WTC11 (cell line): ENCODE results near the gene LRRC63. TPM values are rescaled to one million over a fixed set of nuclear protein-coding genes. Genes with fewer than 3 reads are reported as not detected.

Experiments used
- ATAC-seq: fragments of 200-7000 bp; cut with Tn5 transposase; 2 replicates; pipeline ENCODE4 v1.10.0; 2021; ENCODE audit warnings: mild to moderate bottlenecking, moderate library complexity
- CTCF ChIA-PET: fragments of 300-600 bp; sonication (Branson Sonifier 250); formaldehyde crosslinking; loops from one replicate; lab custom pipeline; 2021; ENCODE audit warnings: antibody characterized with exemption; lab: Charles Lee
- POLR2A ChIA-PET: fragments of 350-600 bp; sonication (Branson Sonifier 250); formaldehyde crosslinking; loops from one replicate; lab custom pipeline; 2021; ENCODE audit warnings: antibody characterized with exemption; lab: Charles Lee
- DNase-seq: peaks from one replicate; pipeline ENCODE4 v3.0.0; 2021; ENCODE audit warnings: low spot score
- H3K27ac Mint-ChIP-seq: 2 replicates; pipeline ENCODE4 v1.8.0; 2021; ENCODE audit warnings: mixed read lengths
- H3K27me3 Mint-ChIP-seq: 2 replicates; pipeline ENCODE4 v1.8.0; 2021; ENCODE audit warnings: low read depth, mild to moderate bottlenecking, moderate library complexity, mixed read lengths
- H3K36me3 Mint-ChIP-seq: 2 replicates; pipeline ENCODE4 v1.8.0; 2021; ENCODE audit warnings: mixed read lengths
- H3K4me1 Mint-ChIP-seq: 2 replicates; pipeline ENCODE4 v1.8.0; 2022; ENCODE audit warnings: mixed read lengths
- H3K4me3 Mint-ChIP-seq: 2 replicates; pipeline ENCODE4 v1.8.0; 2021; ENCODE audit warnings: mild to moderate bottlenecking, moderate library complexity, mixed read lengths
- H3K9me3 Mint-ChIP-seq: 2 replicates; pipeline ENCODE4 v1.8.0; 2021; ENCODE audit warnings: mixed read lengths
- AR ChIP-seq: fragments of 250-450 bp; sonication (Bioruptor Pico); IDR thresholded peaks from 2 replicates; pipeline ENCODE4 v1.9.0; 2021; ENCODE audit warnings: mild to moderate bottlenecking
- ATF6 ChIP-seq: sonication (generic); formaldehyde crosslinking; IDR thresholded peaks from 2 replicates; pipeline ENCODE4 v1.8.1; 2023; ENCODE audit warnings: mild to moderate bottlenecking, missing genetic modification reagents
- CBFB ChIP-seq: sonication (generic); formaldehyde crosslinking; IDR thresholded peaks from 2 replicates; pipeline ENCODE4 v1.8.1; 2022; ENCODE audit warnings: mild to moderate bottlenecking, low read depth, missing genetic modification reagents
- CDX4 ChIP-seq: fragments of 250-450 bp; sonication (Bioruptor Pico); IDR thresholded peaks from 2 replicates; pipeline ENCODE4 v1.9.0; 2021; ENCODE audit warnings: moderate library complexity, mild to moderate bottlenecking, inconsistent platforms, borderline replicate concordance
- E2F4 ChIP-seq: sonication (generic); formaldehyde crosslinking; IDR thresholded peaks from 2 replicates; pipeline ENCODE4 v1.8.1; 2022; ENCODE audit warnings: low read depth, mild to moderate bottlenecking, moderate library complexity, missing genetic modification reagents, borderline replicate concordance
- ERG ChIP-seq: fragments of 250-450 bp; sonication (Bioruptor Pico); IDR thresholded peaks from 2 replicates; pipeline ENCODE4 v1.8.0; 2021; ENCODE audit warnings: mild to moderate bottlenecking
- ESRRA ChIP-seq: sonication (generic); formaldehyde crosslinking; IDR thresholded peaks from 2 replicates; pipeline ENCODE4 v1.8.1; 2022; ENCODE audit warnings: mild to moderate bottlenecking, missing genetic modification reagents, borderline replicate concordance
- GABPB1 ChIP-seq: sonication (generic); formaldehyde crosslinking; IDR thresholded peaks from 2 replicates; pipeline ENCODE4 v1.8.1; 2023; ENCODE audit warnings: mild to moderate bottlenecking, missing genetic modification reagents
- IRF1 ChIP-seq: sonication (generic); formaldehyde crosslinking; IDR thresholded peaks from 2 replicates; pipeline ENCODE4 v1.8.0; 2023; ENCODE audit warnings: missing genetic modification reagents
- JAZF1 ChIP-seq: fragments of 250-450 bp; sonication (Bioruptor Pico); IDR thresholded peaks from 2 replicates; pipeline ENCODE4 v1.9.0; 2021; ENCODE audit warnings: moderate library complexity, mild to moderate bottlenecking, inconsistent platforms
- MXD4 ChIP-seq: fragments of 250-450 bp; sonication (Bioruptor Pico); IDR thresholded peaks from 2 replicates; pipeline ENCODE4 v1.8.0; 2021; ENCODE audit warnings: mild to moderate bottlenecking, moderate library complexity, borderline replicate concordance
- NFE2L1 ChIP-seq: sonication (generic); formaldehyde crosslinking; IDR thresholded peaks from 2 replicates; pipeline ENCODE4 v1.8.1; 2023; ENCODE audit warnings: missing genetic modification reagents
- NR1H2 ChIP-seq: sonication (generic); formaldehyde crosslinking; IDR thresholded peaks from 2 replicates; pipeline ENCODE4 v1.9.0; 2021; ENCODE audit warnings: mild to moderate bottlenecking, moderate library complexity, missing genetic modification reagents
- SMAD4 ChIP-seq: sonication (generic); formaldehyde crosslinking; IDR thresholded peaks from 2 replicates; pipeline ENCODE4 v1.8.0; 2022; ENCODE audit warnings: mild to moderate bottlenecking, missing genetic modification reagents
- SOX15 ChIP-seq: fragments of 250-450 bp; sonication (Bioruptor Pico); IDR thresholded peaks from 2 replicates; pipeline ENCODE4 v1.9.0; 2021; ENCODE audit warnings: mild to moderate bottlenecking
- STAT6 ChIP-seq: sonication (generic); formaldehyde crosslinking; conservative IDR thresholded peaks from 2 replicates; pipeline ENCODE4 v1.8.1; 2023; ENCODE audit warnings: mild to moderate bottlenecking, low read depth, missing genetic modification reagents, moderate library complexity
- TEAD4 ChIP-seq: sonication (generic); formaldehyde crosslinking; IDR thresholded peaks from 2 replicates; pipeline ENCODE4 v1.8.0; 2022; ENCODE audit warnings: mild to moderate bottlenecking, missing genetic modification reagents
- TP53 ChIP-seq: sonication (generic); formaldehyde crosslinking; IDR thresholded peaks from 2 replicates; pipeline ENCODE4 v1.8.1; 2023; ENCODE audit warnings: mild to moderate bottlenecking, missing genetic modification reagents
- ZBTB43 ChIP-seq: sonication (generic); formaldehyde crosslinking; IDR thresholded peaks from 2 replicates; pipeline ENCODE4 v1.8.1; 2023; ENCODE audit warnings: mild to moderate bottlenecking, missing genetic modification reagents
- ZNF121 ChIP-seq: sonication (generic); formaldehyde crosslinking; IDR thresholded peaks from 2 replicates; pipeline ENCODE4 v1.8.0; 2023; ENCODE audit warnings: missing genetic modification reagents
- ZNF138 ChIP-seq: sonication (generic); formaldehyde crosslinking; conservative IDR thresholded peaks from 2 replicates; pipeline ENCODE4 v1.8.1; 2022; ENCODE audit warnings: mild to moderate bottlenecking, moderate library complexity, missing genetic modification reagents
- ZNF512 ChIP-seq: sonication (generic); formaldehyde crosslinking; IDR thresholded peaks from 2 replicates; pipeline ENCODE4 v1.8.1; 2022; ENCODE audit warnings: missing genetic modification reagents, borderline replicate concordance
- total RNA-seq: library from RNA; stranded (reverse); gene quantifications from 3 replicates; pipeline ENCODE4 v1.2.3, GENCODE V29; 2021

Gene LRRC63
- total RNA-seq, 1 experiment from 2014 or later: not detected

GRCh38 chr13:46171739-46172138 is 40.0 kb upstream of the LRRC63 start:
- Mint-ChIP-seq H3K9me3 (no peaks in the 10 kb centered on the region), H3K27me3 (peaks cover 17% of the 10 kb centered on the region), H3K4me1 (peaks cover 17% of the 10 kb centered on the region), H3K36me3 (no peaks in the 10 kb centered on the region), H3K27ac (no peak overlapping the region), H3K4me3 (no peak overlapping the region)
- DNase-seq (no peak), ATAC-seq (no peak)
- TF ChIP-seq MXD4 (CRISPR knock-in tag) (no peak), SMAD4 (no peak), NFE2L1 (CRISPR knock-in tag) (no peak), ESRRA (CRISPR knock-in tag) (no peak), TP53 (no peak), E2F4 (CRISPR knock-in tag) (no peak), CDX4 (no peak), JAZF1 (CRISPR knock-in tag) (no peak), GABPB1 (no peak), ZNF512 (CRISPR knock-in tag) (no peak), ZNF121 (CRISPR knock-in tag) (no peak), AR (no peak), SOX15 (CRISPR knock-in tag) (no peak), TEAD4 (CRISPR knock-in tag) (no peak), ZNF138 (CRISPR knock-in tag) (no peak), IRF1 (CRISPR knock-in tag) (no peak), NR1H2 (CRISPR knock-in tag) (no peak)
- ChIA-PET CTCF (interaction anchor here (1.1 to 2.3 kb wide), 3 partner anchors 12 to 45 kb away, joined by 4 to 19 read pairs (median 4); no protein-coding TSS in a partner anchor), POLR2A (no interaction called here)

DNA sequence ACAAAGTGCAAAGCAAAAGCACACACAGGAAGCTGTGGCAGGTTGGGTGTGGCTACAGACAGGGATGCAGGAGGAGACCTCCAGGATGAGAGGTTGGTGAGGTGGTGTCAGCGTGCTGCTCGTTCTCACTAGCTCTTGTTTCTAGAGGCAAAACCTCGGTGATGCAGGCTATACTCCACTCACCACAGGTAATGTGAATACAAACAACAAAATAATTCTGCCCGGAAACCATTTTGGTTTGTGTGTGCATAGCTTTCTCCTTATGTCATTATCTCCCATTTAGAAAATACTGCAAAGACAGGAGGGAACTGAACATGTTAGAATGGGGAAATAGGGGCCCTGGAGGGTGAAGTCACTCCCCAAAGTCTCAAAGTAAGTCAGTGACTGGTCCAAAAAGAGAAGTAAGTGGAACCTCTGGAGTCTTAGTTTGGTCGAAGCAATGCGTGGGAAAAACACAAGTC is 39.2 kb upstream of the LRRC63 start:
- ChIA-PET CTCF (interaction anchor here (0.6 to 2.3 kb wide), 2 partner anchors 12 to 38 kb away, joined by 3 to 19 read pairs; no protein-coding TSS in a partner anchor), POLR2A (no interaction called here)
- H3K27me3 Mint-ChIP-seq: peaks cover 17% of the 10 kb centered on the region
- H3K4me3 Mint-ChIP-seq: no peak overlapping the region
- H3K9me3 Mint-ChIP-seq: no peaks in the 10 kb centered on the region
- H3K27ac Mint-ChIP-seq: no peak overlapping the region
- ATAC-seq (no peak), DNase-seq (no peak)
- no peaks in the 10 kb centered on the region for H3K36me3 Mint-ChIP-seq
- H3K4me1 Mint-ChIP-seq: peaks cover 17% of the 10 kb centered on the region
- TF ChIP-seq ZBTB43 (CRISPR knock-in tag): no peak
- no peak for TF ChIP-seq ERG (CRISPR knock-in tag)
- TF ChIP-seq NFE2L1 (CRISPR knock-in tag): no peak
- no peak for TF ChIP-seq STAT6 (CRISPR knock-in tag)
- TF ChIP-seq ATF6 (CRISPR knock-in tag): no peak
- no peak for TF ChIP-seq SOX15 (CRISPR knock-in tag)
- TF ChIP-seq CBFB (CRISPR knock-in tag): no peak
